Placental epithelial cell (primary cell): ENCODE data around the gene GABARAP. TPM values are rescaled to one million over a fixed set of nuclear protein-coding genes. Genes with fewer than 3 reads are reported as not detected.

ENCODE experiments used
- small RNA-seq: library from RNA; depleted of rRNA; stranded (forward); fragments of <200 nt; gene quantifications from one replicate; pipeline ENCODE3, GENCODE V24; 2012
- total RNA-seq: library from RNA; depleted of rRNA; stranded (reverse); fragments of >200 nt; gene quantifications from 2 replicates; pipeline ENCODE4 v1.2.3, GENCODE V29; 2012

The GABARAP gene
- total RNA-seq, result 155 and 349 TPM in 2 replicates

DNA sequence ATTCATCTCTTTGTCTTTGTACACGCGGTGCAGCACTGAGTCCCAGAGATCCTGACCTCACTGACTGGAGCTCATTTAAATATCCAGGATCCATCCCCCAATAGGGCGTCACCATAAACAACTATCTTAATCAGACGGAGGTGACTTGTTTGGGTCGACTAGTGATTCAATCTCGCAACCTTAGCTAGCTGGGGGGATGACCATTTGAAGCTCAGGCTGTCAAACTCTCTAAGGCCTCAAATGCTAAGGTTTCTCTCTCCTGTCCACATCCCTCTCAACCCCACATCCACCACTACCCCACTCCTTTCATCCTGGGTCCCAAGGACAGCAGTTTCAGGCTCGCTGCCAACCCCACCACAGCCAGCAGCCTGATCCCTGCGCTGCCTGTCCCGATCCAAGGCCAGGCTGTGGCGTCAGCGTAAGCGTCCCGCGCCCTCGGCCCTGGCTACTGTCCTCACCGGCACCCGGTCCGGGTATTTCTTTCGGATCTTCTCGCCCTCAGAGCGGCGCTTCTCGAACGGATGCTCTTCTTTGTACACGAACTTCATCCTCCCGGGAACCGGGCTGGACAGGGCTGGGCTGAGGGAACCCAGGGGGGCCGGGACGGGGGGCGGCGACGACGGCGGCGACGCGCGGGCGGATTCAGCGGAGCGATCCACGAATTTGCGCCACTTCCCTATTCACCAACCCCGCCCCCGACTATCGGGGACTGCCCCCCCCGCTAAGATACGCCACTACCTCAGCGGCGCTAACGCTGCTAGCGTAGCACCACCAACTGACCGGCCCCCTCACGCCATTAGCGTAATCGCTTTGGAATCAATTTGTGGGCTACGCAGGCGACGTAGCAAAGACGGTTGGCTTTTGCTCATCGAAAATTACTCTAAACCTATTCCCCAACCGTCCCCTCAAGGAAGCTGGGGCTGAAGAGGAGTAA is at the start of gene GABARAP:
Gene GABARAP (minus strand): TSS at position 667 of the 934 bp plus-strand sequence. CDS start 119 bp downstream, at position 548.

GRCh38 chr17:7281074-7281952 is 39.1 kb upstream of the GABARAP start, which contains the start of gene SLC2A4:
Gene SLC2A4, plus strand, starts transcription at chr17:7281718. Its CDS starts 217 bp downstream, at chr17:7281935.

GRCh38 chr17:7262192-7262934 is 20.1 kb upstream of the GABARAP start, which contains the start of gene CLDN7:
Gene CLDN7, minus strand, starts transcription at chr17:7262478. Its CDS starts 435 bp downstream, at chr17:7262043.

DNA sequence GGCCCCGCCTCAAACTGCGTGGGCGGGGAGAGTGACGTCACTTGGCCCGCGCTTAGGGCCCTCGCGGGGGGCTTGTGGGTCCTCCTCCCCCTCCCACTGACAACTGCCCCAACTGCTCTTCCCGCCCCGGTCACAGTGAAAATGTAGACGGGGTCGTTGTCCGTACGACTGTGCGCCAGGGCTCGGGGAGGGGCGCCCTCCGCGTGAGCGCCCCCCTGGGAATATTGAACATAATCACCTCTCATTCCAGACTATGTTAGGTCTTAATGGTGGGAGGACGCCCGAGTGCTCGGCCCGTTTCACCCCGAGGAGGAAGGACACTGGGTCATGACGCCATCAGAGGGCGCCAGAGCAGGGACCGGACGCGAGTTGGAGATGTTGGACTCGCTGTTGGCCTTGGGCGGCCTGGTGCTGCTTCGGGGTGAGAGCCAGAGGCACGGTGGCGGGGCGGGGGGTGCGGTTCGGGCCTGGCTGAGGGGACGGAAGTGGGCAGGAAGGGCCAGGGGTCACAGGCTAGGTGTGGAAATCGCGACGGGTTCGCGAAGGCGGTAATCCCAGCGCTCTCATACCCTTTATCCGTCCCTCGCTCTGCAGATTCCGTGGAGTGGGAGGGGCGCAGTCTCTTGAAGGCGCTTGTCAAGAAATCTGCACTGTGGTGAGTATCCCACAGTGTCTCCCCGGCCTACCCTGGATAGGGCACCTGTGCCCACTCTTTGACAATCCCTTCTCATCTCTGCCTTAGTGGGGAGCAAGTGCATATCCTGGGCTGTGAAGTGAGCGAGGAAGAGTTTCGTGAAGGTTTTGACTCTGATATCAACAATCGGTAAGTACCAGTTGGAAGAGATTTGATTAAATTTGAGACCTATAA is 10.2 kb upstream of the GABARAP start, which contains the start of gene ELP5:
Gene ELP5 (plus strand): TSS at position 40 of the 868 bp plus-strand sequence. CDS start 336 bp downstream, at position 376.

DNA sequence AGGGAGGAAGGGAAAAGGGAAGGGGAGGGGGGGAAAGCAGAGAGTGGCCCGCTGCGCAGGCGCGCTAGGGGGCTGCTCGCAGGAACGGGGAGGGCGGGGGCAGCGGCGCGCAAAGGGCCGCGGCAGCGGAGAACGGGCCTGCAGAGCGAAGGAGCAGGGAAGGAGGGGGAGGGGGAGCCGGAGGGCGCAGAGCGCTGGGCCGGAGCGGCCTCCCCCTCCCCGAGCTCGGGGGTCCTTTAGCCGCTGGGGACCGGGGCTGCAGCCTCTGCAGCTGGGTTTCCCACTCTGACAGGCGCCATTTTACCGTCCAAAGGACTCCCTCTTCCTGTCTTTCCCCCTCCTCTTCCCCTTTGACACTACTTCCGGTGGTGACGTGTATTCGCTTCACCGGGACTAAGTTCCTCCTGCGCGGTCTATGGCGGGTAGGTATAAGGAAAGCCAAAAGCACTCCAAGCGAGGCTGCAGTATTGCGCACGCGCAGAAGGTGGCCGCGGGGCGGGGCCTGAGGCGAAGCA is 9.5 kb upstream of the GABARAP start, which contains the start of gene CTDNEP1:
Gene CTDNEP1 (minus strand): TSS at position 74 of the 515 bp plus-strand sequence. CDS start 438 bp downstream, outside the sequence.

DNA sequence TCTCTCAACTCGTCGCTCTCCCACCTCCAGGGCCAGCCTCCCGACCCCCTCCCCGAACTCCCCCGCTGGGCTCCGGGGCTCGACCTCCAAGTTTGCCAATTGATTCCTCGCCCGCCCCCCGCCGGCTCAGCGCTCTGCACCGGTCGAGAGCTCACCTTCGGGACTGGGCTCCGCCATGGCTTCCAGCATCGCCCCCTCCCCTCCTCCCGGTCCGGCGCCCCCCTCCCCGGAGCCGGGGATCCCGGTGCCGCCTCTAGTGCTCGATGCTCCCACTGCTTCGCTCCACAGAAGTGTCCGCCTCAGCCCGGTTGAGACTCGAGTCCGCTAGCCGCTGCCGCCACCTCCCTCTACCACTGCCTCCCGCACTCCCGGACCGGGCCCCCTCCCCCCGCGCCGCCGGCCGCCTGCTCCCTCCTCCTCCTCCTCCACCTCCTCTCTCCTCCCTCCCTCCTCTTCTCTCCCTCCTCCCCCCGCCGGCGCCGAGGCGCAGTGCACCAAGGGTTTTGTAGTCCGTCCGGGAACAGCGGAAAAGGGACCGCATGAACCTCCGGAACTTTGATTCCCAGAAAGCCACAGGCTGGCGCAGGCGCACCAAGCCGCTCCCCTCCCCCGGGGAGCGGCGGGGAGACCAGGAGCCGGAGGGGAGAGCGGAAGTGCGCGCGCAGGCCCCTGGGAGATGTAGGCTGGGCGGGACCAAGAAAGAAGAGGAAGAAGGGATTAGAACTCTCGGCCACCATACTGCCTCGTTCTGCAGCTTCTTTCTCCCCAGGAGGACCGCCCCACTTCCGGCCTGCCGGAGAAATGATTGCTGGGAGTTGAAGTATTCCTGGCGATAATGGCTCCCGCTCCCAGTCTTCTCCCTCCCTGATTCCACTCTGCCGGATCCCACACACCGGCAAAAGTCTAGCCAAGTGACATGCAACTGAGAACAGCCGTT is 2.9 kb downstream of the GABARAP start, which contains the start of gene PHF23:
Gene PHF23 (minus strand): TSS at position 367 of the 937 bp plus-strand sequence. CDS start 178 bp downstream, at position 189.

GRCh38 chr17:7234083-7234951 is 7.9 kb downstream of the GABARAP start, which contains the start of gene DVL2:
Gene DVL2, minus strand, starts transcription at chr17:7234517. Its CDS starts 255 bp downstream, at chr17:7234262.

GRCh38 chr17:7219812-7220592 is 22.2 kb downstream of the GABARAP start, which contains the start of the genes ACADVL and DLG4:
Gene ACADVL, plus strand, starts transcription at chr17:7219938. Its CDS starts 47 bp downstream, at chr17:7219985.
Gene DLG4, minus strand, starts transcription at chr17:7219836.

Small RNAs within 50 kb of the gene (small RNA-seq; reads per million reads assigned to genes)
- not detected for gene AC120057.4
- gene MIR324, result 206 reads per million, percentile 99 among the genes with 10 or more reads in this experiment
- gene RF00019, result not detected

Other genes starting within 250 kb of the GABARAP start
- not detected in 2 replicates for gene ALOX12, start 246.4 kb downstream of the GABARAP start, total RNA-seq
- 25.9 and 47.6 TPM in 2 replicates for gene RNASEK, start 229.8 kb downstream of the GABARAP start, total RNA-seq
- gene BCL6B, start 219.4 kb downstream of the GABARAP start, total RNA-seq, result under 0.01 TPM in 2 replicates
- gene SLC16A13, start 206.4 kb downstream of the GABARAP start, total RNA-seq, result 2.7 and 3.1 TPM in 2 replicates
- gene SLC16A11, start 198.4 kb downstream of the GABARAP start, total RNA-seq, result 0.22 and 5.5 TPM in 2 replicates
- not detected in 2 replicates for gene CLEC10A, start 162.2 kb downstream of the GABARAP start, total RNA-seq
- not detected in 2 replicates for gene ASGR2, start 127.6 kb downstream of the GABARAP start, total RNA-seq
- gene ASGR1, start 63.1 kb downstream of the GABARAP start, total RNA-seq, result 0.79 TPM in 1 of 2 replicates, not detected in the other
- 2.5 and 11.8 TPM in 2 replicates for gene DLG4, start 22.6 kb downstream of the GABARAP start, total RNA-seq
- gene ACADVL, start 22.5 kb downstream of the GABARAP start, total RNA-seq, result 304 and 499 TPM in 2 replicates
- gene DVL2, start 7.9 kb downstream of the GABARAP start, total RNA-seq, result 82.5 and 91.1 TPM in 2 replicates
- 43.6 and 47.1 TPM in 2 replicates for gene PHF23, start 3.0 kb downstream of the GABARAP start, total RNA-seq
- 28.7 and 34.3 TPM in 2 replicates for gene CTDNEP1, start 9.3 kb upstream of the GABARAP start, total RNA-seq
- 31.0 and 42.6 TPM in 2 replicates for gene ELP5, start 9.8 kb upstream of the GABARAP start, total RNA-seq
- 3.9 and 15.2 TPM in 2 replicates for gene CLDN7, start 20.0 kb upstream of the GABARAP start, total RNA-seq
- gene SLC2A4, start 39.3 kb upstream of the GABARAP start, total RNA-seq, result not detected in 2 replicates
- gene YBX2, start 52.2 kb upstream of the GABARAP start, total RNA-seq, result under 0.01 and 0.11 TPM in 2 replicates
- 237 and 847 TPM in 2 replicates for gene EIF5A, start 65.2 kb upstream of the GABARAP start, total RNA-seq
- gene GPS2, start 72.9 kb upstream of the GABARAP start, total RNA-seq, result 43.2 and 91.3 TPM in 2 replicates
- gene NEURL4, start 86.9 kb upstream of the GABARAP start, total RNA-seq, result 18.9 and 25.1 TPM in 2 replicates
- gene ACAP1, start 94.1 kb upstream of the GABARAP start, total RNA-seq, result under 0.01 and 0.33 TPM in 2 replicates
- gene KCTD11, start 109.7 kb upstream of the GABARAP start, total RNA-seq, result 9.4 and 12.6 TPM in 2 replicates
- gene TMEM95, start 112.7 kb upstream of the GABARAP start, total RNA-seq, result not detected in 2 replicates
- gene TNK1, start 138.6 kb upstream of the GABARAP start, total RNA-seq, result 14.1 and 27.5 TPM in 2 replicates
- 51.8 and 64.1 TPM in 2 replicates for gene PLSCR3, start 152.1 kb upstream of the GABARAP start, total RNA-seq
- 83.7 and 304 TPM in 2 replicates for gene TMEM256, start 161.6 kb upstream of the GABARAP start, total RNA-seq
- gene NLGN2, start 165.4 kb upstream of the GABARAP start, total RNA-seq, result 4.9 and 9.8 TPM in 2 replicates
- not detected in 2 replicates for gene SPEM1, start 177.9 kb upstream of the GABARAP start, total RNA-seq
- gene SPEM2, start 183.2 kb upstream of the GABARAP start, total RNA-seq, result not detected in 2 replicates
- not detected in 2 replicates for gene SPEM3, start 186.4 kb upstream of the GABARAP start, total RNA-seq
- gene TMEM102, start 193.0 kb upstream of the GABARAP start, total RNA-seq, result 8.6 and 16.8 TPM in 2 replicates
- 2.1 and 3.9 TPM in 2 replicates for gene FGF11, start 197.1 kb upstream of the GABARAP start, total RNA-seq
- gene CHRNB1, start 202.6 kb upstream of the GABARAP start, total RNA-seq, result 5.7 and 13.0 TPM in 2 replicates
- 33.9 and 36.1 TPM in 2 replicates for gene ZBTB4, start 237.2 kb upstream of the GABARAP start, total RNA-seq
- gene SLC35G6, start 239.0 kb upstream of the GABARAP start, total RNA-seq, result not detected in 2 replicates
- gene POLR2A, start 241.9 kb upstream of the GABARAP start, total RNA-seq, result 106 and 112 TPM in 2 replicates